COR-L47 (cell line): Measurements from ENCODE around the gene PPP1R11.
A peak's percentile ranks its signal among the peaks of the same experiment; 100 is the strongest.
"Not testable (repeated sequence)": the region's sequence is repeated elsewhere in the genome, so short reads cannot be mapped to it uniquely, and the experiment has no call there.

Source experiments
- DNase-seq: peaks from one replicate; lab custom pipeline; 2025; lab: John Stamatoyannopoulos, UW

Gene PPP1R11

GRCh38 chr6:30097902-30098768, 31.1 kb downstream of the PPP1R11 start:
- DNase-seq = no peak

- no peak for DNase-seq
Measured at GRCh38 chr6:30100154-30100553, 33.2 kb downstream of the PPP1R11 start.

GRCh38 chr6:30100585-30101443, 33.8 kb downstream of the PPP1R11 start:
- no peak for DNase-seq

- peak; percentile 33 for DNase-seq
Measured at GRCh38 chr6:30101444-30102413, 34.7 kb downstream of the PPP1R11 start.

GRCh38 chr6:30102414-30102969, 35.5 kb downstream of the PPP1R11 start:
- no peak for DNase-seq

GRCh38 chr6:30102970-30103871, 36.2 kb downstream of the PPP1R11 start:
- DNase-seq = peak; percentile 79

GRCh38 chr6:30103872-30104179, 36.8 kb downstream of the PPP1R11 start:
- DNase-seq = no peak

- no peak for DNase-seq
Measured at GRCh38 chr6:30104661-30105060, 37.7 kb downstream of the PPP1R11 start.

GRCh38 chr6:30111266-30111856, 44.4 kb downstream of the PPP1R11 start:
- DNase-seq = no peak

GRCh38 chr6:30112402-30112994, 45.5 kb downstream of the PPP1R11 start:
- no peak for DNase-seq

GRCh38 chr6:30113003-30113759, 46.2 kb downstream of the PPP1R11 start, which contains the start of gene TRIM31:
Gene TRIM31, minus strand, starts transcription at chr6:30113090. Its CDS starts 285 bp downstream, at chr6:30112805.
- no peak for DNase-seq

GRCh38 chr6:30113841-30114240, 46.8 kb downstream of the PPP1R11 start:
- DNase-seq = no peak

GRCh38 chr6:30116724-30117123, 49.7 kb downstream of the PPP1R11 start:
- no peak for DNase-seq

- DNase-seq = not testable (repeated sequence)
Measured at GRCh38 chr6:30118691-30119090, 51.7 kb downstream of the PPP1R11 start.
